DOHH2 (cell line): Measurements from ENCODE around the gene SLC27A2.

Experiments used
- EZH2phosphoT487 ChIP-seq: fragments of 200-600 bp; sonication (generic); IDR thresholded peaks from 2 replicates; pipeline ENCODE4 v1.6.1; 2017; ENCODE audit warnings: borderline replicate concordance, mild to moderate bottlenecking, antibody characterized with exemption, low read length, moderate library complexity, mixed read lengths
- TF ChIP-seq, protein P1 (sequence below): fragments of 200-600 bp; sonication (generic); IDR thresholded peaks from one replicate; pipeline ENCODE4 v1.5.1; 2014; ENCODE audit warnings: antibody characterized with exemption, mild to moderate bottlenecking, low read depth, low read length; ENCODE audit not compliant: poor library complexity, severe bottlenecking

DNA sequence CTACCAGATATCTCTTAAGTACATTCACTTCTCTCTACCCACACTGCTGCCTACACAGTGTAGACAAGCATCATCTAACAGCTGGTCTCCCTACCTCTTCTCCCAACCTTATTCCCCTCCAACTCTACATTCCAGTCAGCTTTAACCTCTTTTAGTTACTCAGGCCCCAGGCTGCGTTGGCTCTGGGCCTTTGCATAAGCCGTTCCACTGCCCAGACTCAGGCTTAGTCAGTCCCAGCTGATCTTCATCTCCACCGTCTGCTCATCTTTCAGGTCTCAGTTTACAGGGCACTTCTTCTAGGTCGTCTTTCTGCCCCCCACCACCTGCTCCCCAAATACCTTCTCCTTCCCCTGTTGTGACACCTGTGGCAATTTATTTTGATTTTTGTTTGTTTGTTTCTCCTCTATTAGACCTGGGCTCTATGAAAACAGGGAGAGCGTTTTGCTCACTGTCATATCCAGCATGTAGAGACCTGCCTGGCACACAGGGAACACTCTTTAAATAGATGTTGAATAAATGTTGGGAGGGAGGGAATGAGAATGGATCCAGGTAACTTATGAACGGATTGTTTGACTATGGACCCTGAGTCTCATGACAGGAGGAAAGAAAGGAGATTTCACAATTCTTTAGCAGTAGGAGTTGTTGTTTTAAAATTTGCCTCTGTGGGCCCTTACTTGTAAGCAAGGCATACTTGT lies 11.1 kb downstream of the SLC27A2 start:
- TF ChIP-seq, protein P1, sequence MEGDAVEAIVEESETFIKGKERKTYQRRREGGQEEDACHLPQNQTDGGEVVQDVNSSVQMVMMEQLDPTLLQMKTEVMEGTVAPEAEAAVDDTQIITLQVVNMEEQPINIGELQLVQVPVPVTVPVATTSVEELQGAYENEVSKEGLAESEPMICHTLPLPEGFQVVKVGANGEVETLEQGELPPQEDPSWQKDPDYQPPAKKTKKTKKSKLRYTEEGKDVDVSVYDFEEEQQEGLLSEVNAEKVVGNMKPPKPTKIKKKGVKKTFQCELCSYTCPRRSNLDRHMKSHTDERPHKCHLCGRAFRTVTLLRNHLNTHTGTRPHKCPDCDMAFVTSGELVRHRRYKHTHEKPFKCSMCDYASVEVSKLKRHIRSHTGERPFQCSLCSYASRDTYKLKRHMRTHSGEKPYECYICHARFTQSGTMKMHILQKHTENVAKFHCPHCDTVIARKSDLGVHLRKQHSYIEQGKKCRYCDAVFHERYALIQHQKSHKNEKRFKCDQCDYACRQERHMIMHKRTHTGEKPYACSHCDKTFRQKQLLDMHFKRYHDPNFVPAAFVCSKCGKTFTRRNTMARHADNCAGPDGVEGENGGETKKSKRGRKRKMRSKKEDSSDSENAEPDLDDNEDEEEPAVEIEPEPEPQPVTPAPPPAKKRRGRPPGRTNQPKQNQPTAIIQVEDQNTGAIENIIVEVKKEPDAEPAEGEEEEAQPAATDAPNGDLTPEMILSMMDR: no peak
- TF ChIP-seq EZH2phosphoT487: no peak
